ENCODE measurements around the gene TMEM204. TPM values are rescaled to one million over a fixed set of nuclear protein-coding genes. Genes with fewer than 3 reads are reported as not detected.

TMEM204 gene
- polyA plus RNA-seq, 1 of the 3 experiments (the other 2 are of a cell fraction): 2.3 TPM

- Histone ChIP-seq H3K9me2 (no peaks in the 10 kb centered on the region), H3K4me2 (peak overlapping the region; percentile 95), H3K36me3 (replicated peaks in 1 of 2; ENCODE audit: control insufficient read depth in 1 of 2, insufficient read depth in 2 of 2, low read length in 1 of 2) (peaks cover 0 to 33% of the 10 kb centered on the region in 2 experiments), H3K9me3 (no peaks in the 10 kb centered on the region), H3K4me3 (ENCODE audit: low read depth in 2 of 2, low read length in 1 of 2) (no peak overlapping the region; a peak in 1 of 4 replicates), H3K27me3 (ENCODE audit: insufficient read depth) (no peaks in the 10 kb centered on the region), H3K9ac (no peak overlapping the region; the same call in 1 of the 2 replicates), H3K4me1 (ENCODE audit: control insufficient read depth in 1 of 2, insufficient read depth in 2 of 2, low read depth in 1 of 2, low read length in 1 of 2) (peaks cover 0 to 17% of the 10 kb centered on the region in 2 experiments; a peak in 1 of 4 replicates), H2AFZ (ENCODE audit: low read depth) (no peak overlapping the region), H3F3A (replicated peaks; ENCODE audit: insufficient read depth) (no peaks in the 10 kb centered on the region), H4K20me1 (ENCODE audit: insufficient read depth) (no peaks in the 10 kb centered on the region), H3K79me2 (ENCODE audit: insufficient read depth) (peaks cover 17% of the 10 kb centered on the region; the same call in 1 of the 2 replicates), H3K27ac (ENCODE audit: low read depth in 2 of 2, low read length in 1 of 2) (no peak overlapping the region)
- TF ChIP-seq SMC3 (IDR thresholded peaks at IDR 0.05; ENCODE audit: low read depth, low read length) (no peak), ELF1 (IDR thresholded peaks at IDR 0.05) (no peak), TCF12 (IDR thresholded peaks at IDR 0.05) (no peak), NRF1 (IDR thresholded peaks at IDR 0.05; ENCODE audit: low read depth, low read length) (no peak), USF2 (IDR thresholded peaks at IDR 0.05; ENCODE audit: borderline replicate concordance, low read depth, low read length) (no peak), JUND (IDR thresholded peaks at IDR 0.05) (no peak), IRF3 (IDR thresholded peaks at IDR 0.05; ENCODE audit: low read depth, low read length) (no peak), SIN3A (IDR thresholded peaks at IDR 0.05; ENCODE audit: borderline replicate concordance, low read depth, low read length) (no peak), POLR2AphosphoS5 (IDR thresholded peaks at IDR 0.05; ENCODE audit: low read depth, low read length) (no peak), NFIC (IDR thresholded peaks at IDR 0.05; ENCODE audit: borderline replicate concordance) (no peak), EP300 (IDR thresholded peaks at IDR 0.05; ENCODE audit: borderline replicate concordance in 1 of 2, low read depth in 1 of 2, low read length in 1 of 2) (no peak), PBX3 (IDR thresholded peaks at IDR 0.05) (no peak), GATA2 (CRISPR knock-in tag; IDR thresholded peaks at IDR 0.05) (no peak), ZBTB33 (IDR thresholded peaks at IDR 0.05; ENCODE audit: borderline replicate concordance, low read depth) (no peak), FOXJ3 (CRISPR knock-in tag; IDR thresholded peaks at IDR 0.05) (no peak), TAF1 (IDR thresholded peaks at IDR 0.05; ENCODE audit: borderline replicate concordance, low read depth, low read length) (no peak), FOXM1 (IDR thresholded peaks at IDR 0.05; ENCODE audit: low read depth) (no peak), USF1 (IDR thresholded peaks at IDR 0.05; ENCODE audit: borderline replicate concordance, low read depth) (no peak), EZH2phosphoT487 (IDR thresholded peaks at IDR 0.05; ENCODE audit: borderline replicate concordance, low read depth) (no peak)
- CTCF ChIA-PET: interaction anchor here (0.6 to 1.4 kb wide), 6 partner anchors 16 to 715 kb away, joined by 3 to 5 read pairs (median 4); partner anchors contain the start of gene MAPK8IP3
- DNase-seq: no peak
- WGBS (ENCODE audit: low lambda C conversion rate): 94% methylated on average over 7 of the region's 13 CpGs
- POLR2A ChIA-PET: no interaction called here
These were observed 38.8 kb upstream of the TMEM204 start for GRCh38 chr16:1494711-1495110.
